ENCODE data around the gene AMH. TPM values are rescaled to one million over a fixed set of nuclear protein-coding genes. Genes with fewer than 3 reads are reported as not detected.

The AMH gene
- total RNA-seq, 1 donor from 2014 or later, result 6.1 TPM

GRCh38 chr19:2274931-2275535, 25.9 kb downstream of the AMH start:
- Histone ChIP-seq H3K36me3 (peaks cover 25% of the 10 kb centered on the region), H3K27me3 (no peaks in the 10 kb centered on the region), H3K4me1 (peaks cover 42% of the 10 kb centered on the region), H3K9me3 (no peaks in the 10 kb centered on the region), H3K4me3 (no peak overlapping the region), H3K27ac (no peak overlapping the region)
- TF ChIP-seq, protein P1, sequence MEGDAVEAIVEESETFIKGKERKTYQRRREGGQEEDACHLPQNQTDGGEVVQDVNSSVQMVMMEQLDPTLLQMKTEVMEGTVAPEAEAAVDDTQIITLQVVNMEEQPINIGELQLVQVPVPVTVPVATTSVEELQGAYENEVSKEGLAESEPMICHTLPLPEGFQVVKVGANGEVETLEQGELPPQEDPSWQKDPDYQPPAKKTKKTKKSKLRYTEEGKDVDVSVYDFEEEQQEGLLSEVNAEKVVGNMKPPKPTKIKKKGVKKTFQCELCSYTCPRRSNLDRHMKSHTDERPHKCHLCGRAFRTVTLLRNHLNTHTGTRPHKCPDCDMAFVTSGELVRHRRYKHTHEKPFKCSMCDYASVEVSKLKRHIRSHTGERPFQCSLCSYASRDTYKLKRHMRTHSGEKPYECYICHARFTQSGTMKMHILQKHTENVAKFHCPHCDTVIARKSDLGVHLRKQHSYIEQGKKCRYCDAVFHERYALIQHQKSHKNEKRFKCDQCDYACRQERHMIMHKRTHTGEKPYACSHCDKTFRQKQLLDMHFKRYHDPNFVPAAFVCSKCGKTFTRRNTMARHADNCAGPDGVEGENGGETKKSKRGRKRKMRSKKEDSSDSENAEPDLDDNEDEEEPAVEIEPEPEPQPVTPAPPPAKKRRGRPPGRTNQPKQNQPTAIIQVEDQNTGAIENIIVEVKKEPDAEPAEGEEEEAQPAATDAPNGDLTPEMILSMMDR (IDR thresholded peaks at IDR 0.05), result peak; percentile 54
- DNase-seq (peak; percentile 82), ATAC-seq (peak; percentile 54)
- intact Hi-C loops (cut with DNase I), result loop anchor here (5.0 kb wide), 1 partner anchor 38 kb away; the partner anchor contains the start of genes PLEKHJ1 and SF3A2

DNA sequence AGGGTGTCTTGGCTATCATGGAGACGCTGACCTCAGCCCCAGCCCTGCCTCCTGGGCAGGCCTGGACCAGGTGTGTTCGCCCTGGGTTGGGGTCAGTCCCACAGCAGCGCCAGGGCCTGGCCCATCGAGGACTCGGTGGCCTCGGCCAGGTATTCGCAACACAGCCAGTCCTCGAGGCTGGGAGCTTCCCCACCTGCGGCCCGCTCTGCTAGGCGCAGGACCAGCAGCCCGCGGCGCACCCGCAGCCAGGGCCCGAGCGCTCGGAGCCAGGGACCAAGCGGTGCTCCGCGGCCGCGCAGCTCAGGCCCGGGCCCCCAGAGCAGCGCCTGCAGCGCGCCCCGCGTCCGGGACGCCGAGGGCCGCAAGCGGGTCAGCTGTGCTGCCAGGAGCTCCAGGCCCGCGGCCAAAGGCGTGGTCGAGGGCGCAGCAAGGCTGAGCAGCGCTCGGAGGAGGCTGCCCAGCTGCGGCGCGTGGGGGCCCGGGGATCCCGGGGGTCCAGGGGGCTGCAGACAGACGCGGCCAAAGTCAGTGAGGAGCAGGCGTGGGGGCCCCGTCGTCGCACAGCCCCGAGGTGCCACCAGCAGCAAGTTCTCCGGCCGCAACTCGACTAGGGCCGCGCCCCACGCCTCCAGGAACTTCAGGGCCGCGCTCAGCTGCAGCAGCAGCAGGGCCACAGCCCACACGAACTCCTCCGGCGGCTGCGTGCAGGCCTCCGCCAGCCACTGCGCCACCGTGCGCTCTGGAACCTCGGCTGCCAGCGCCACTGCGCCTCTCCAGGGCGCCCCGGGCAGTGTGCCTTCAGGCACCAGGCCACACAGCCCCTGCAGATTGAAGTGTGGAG, 26.7 kb downstream of the AMH start:
- intact Hi-C loops (cut with DNase I), result no loop called here
- Histone ChIP-seq H3K27me3 (no peaks in the 10 kb centered on the region), H3K4me3 (no peak overlapping the region), H3K9me3 (no peaks in the 10 kb centered on the region), H3K27ac (no peak overlapping the region), H3K4me1 (peaks cover 42% of the 10 kb centered on the region), H3K36me3 (peaks cover 25% of the 10 kb centered on the region)
- TF ChIP-seq, protein P1 (IDR thresholded peaks at IDR 0.05), result no peak
- no peak for DNase-seq
- ATAC-seq, result peak; percentile 1

DNA sequence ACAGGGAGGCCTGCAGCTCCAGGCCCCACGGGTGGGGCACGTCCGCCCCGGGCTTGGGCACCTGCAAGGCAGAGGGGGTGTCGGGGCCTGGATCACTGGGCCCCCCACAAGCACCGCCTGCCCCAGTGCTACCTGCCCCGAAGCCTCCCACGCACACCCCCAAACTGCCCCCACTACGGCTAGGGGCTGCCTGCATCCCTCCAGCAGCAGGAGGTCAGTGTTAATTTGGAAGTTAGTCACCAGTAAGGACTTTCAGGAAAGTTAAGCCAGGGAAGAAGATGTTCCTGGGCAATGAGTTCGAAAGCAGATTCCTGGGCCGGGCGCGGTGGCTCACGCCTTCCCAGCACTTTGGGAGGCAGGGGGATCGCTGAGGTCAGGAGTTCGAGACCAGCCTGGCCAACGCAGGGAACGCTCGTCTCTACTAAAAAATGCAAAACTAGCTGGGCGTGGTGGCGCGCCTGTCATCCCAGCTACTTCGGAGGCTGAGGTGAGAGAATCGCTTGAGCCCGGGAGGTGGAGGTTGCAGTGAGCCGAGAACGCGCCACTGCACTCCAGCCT, 27.4 kb downstream of the AMH start:
- DNase-seq, result no peak
- H3K27ac ChIP-seq, result no peak overlapping the region
- H3K27me3 ChIP-seq, result no peaks in the 10 kb centered on the region
- peaks cover 38% of the 10 kb centered on the region for H3K4me1 ChIP-seq
- no peak for ATAC-seq
- TF ChIP-seq, protein P1 (IDR thresholded peaks at IDR 0.05), result no peak
- H3K9me3 ChIP-seq, result no peaks in the 10 kb centered on the region
- H3K36me3 ChIP-seq, result peaks cover 20% of the 10 kb centered on the region
- intact Hi-C loops (cut with DNase I), result no loop called here
- H3K4me3 ChIP-seq, result no peak overlapping the region

- TF ChIP-seq, protein P1 (IDR thresholded peaks at IDR 0.05), result no peak
- Histone ChIP-seq H3K4me3 (no peak overlapping the region), H3K27ac (no peak overlapping the region), H3K36me3 (peaks cover 14% of the 10 kb centered on the region), H3K27me3 (no peaks in the 10 kb centered on the region), H3K4me1 (peaks cover 37% of the 10 kb centered on the region), H3K9me3 (no peaks in the 10 kb centered on the region)
- DNase-seq, result no peak
- no peak for ATAC-seq
- intact Hi-C loops (cut with DNase I), result no loop called here
Observed at GRCh38 chr19:2277138-2277537, 28.0 kb downstream of the AMH start.

DNA sequence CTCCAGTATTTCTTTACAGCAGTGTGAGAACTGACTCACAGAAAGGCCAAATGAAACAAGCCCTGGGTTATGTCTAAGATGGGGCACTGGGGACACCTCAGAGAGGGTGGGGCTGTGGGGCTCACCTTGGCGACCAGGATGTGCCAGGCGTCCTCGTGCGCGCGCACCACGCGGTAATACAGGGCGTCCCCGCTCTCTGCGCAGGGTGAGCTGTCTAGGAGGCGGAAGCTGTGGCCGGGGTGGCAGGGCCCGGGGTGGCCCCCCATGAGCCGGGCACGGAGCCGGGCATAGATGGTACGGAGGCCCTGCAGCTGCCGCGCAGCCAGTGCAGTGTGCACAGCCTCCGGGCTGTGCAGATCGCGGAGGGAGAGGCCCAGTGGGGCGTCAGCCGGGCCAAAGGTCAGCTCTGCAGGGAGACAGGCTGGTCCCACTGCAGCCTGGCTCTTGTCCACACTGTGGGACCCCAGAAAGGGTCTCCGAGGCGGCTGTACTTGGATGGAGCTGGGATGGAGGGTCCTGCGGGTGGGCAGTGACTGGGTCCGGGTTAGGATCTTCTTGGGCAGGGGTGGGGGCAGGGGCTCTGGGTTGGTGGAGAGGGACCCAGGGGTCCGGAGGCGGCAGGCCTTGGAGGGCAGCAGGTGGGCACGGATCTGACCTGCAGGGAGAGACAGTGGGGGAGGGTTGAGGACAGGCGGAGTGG, 29.5 kb downstream of the AMH start:
- intact Hi-C loops (cut with DNase I), result no loop called here
- DNase-seq, result no peak

More for the DNA sequence above, 29.5 kb downstream of the AMH start:
- Histone ChIP-seq H3K4me1 (peaks cover 28% of the 10 kb centered on the region), H3K27me3 (no peaks in the 10 kb centered on the region), H3K36me3 (no peaks in the 10 kb centered on the region), H3K9me3 (no peaks in the 10 kb centered on the region), H3K27ac (no peak overlapping the region), H3K4me3 (no peak overlapping the region)
- no peak for ATAC-seq
- TF ChIP-seq, protein P1 (IDR thresholded peaks at IDR 0.05), result no peak

Measured in upper lobe of right lung (tissue), 1 donor.